GM19099 (cell line): ENCODE measurements around the gene TAF1A.

Experiments
- POLR2A ChIP-seq: IDR thresholded peaks from 3 replicates; pipeline ENCODE4 v1.6.1; 2011; ENCODE audit warnings: low read depth; ENCODE audit not compliant: insufficient read length; ENCODE audit errors: extremely low read depth

Gene TAF1A

DNA sequence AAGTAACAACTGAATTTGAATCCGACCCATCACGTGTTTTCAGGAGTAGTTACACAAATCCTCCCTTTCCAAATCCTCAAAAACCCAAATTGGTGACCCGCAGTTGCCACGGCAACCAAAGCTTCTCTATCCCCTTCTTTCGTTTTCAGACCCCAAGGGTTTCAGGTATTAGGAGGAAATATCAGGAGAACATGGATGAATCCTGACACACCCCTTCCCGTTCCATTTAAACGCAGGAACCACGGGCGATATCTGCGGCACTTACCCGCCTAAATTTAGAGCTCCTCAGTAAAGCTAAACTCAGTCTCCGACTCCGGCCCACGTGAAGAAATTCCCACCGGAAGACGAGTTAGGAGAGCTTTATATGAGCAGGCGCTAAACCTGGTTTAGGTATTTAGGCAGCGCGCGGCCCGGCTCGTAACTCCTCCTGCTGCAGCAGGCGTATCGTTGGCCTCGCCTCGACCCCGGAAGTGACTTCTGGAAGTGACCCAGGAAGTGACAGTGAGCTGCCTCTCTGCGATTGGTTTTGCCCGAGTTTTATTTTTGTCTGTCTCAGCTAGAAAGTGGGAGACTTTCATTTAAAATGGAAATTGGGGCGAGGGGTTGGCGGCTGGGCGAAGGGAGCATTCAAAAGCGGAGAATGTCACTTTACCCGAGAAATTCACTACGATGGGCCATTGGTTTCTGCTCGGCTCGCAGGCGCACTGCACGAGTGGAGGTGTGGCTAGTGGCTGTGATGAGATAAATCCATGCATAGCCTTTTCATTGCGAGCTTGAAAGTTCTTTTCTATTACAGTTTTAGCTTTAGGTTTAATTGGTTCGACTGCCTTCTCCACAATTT lies at the start of gene TAF1A:
TSS of gene TAF1A (minus strand) at position 472 of the 841 bp plus-strand sequence.
- peak; percentile 75 for TF ChIP-seq POLR2A

DNA sequence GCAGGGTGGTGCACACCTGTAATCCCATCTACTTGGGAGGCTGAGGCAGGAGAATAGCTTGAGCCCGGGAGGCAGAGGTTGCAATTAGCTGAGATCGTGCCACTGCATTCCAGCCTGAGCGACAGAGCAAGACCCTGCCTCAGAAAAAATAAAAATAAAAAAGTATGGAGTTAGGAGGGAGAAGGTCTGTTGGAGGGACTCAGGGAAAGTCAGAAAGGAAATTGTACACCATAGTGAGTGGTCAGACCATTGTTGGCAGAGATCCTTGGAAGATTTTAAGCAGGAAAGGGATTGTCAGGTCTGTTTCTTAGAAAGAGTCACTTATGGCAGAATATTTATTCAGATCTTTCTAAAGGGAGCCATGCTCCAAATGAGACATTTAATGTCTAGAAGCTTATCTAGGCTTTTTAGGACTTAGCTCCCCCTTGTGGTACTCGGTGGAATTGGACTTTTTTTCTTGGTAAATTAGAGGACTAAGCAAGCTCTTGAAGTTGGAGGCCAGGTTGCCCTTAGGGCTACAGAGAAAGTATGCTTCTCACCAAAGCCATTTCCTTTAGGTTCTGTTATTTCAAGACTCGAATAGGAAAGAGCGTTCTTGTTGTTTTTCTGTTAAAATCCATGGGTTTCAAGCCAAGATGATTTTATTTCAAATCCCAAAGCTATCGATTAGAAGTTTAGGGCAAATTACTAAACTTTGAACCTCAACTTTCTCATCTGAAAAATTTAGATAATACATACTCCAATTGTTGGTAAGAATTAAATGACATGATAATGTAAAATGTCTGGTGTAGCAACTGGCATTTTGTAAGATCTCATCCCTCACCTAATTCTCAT lies 44.7 kb upstream of the TAF1A start:
- no peak for TF ChIP-seq POLR2A

DNA sequence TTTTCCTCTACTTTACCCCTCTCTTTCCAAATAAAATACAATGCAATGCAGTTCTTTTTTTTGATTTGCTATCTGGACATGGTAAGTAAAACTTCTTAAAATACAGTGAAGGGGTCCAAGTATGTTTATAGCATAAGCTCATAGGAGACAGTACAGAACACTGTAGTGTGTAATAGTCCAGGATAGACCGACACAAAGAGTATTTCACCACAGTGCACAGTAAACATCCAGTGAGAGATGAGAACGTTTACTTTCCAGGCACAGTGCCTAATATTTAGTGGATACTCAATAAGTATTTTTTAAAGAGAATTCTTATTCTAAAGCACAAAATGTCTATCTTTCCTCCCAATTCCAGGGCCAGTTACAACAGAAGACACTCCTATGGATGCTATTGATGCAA lies 43.0 kb upstream of the TAF1A start:
- no peak for TF ChIP-seq POLR2A

DNA sequence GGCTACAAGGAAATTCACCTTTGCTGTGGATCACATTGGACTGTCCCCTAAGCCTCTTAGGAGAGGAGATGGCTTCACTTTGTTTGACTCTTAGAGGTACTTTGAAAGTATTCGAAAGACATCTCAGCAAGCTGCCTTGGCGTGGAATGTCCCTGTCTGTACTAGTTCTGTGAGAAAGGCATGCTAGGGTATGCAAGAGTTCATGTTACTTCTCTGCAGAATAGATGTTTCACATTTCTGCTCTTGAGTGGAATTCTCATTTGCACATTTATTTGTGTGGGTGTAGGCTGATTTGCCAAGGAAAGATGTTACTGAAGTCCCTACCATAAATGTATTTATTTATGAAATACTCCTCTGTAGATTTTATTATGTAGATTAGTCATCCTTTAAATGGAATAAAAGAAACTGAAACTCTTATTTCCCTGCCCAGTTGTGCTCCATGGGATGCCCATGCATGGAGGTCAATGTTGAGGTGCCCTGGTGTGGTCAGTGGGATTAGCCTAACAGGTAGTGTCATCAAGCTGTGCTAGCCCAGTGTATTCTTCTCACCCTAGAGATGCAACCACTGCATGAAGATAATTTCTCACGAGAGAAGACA lies 42.0 kb upstream of the TAF1A start:
- TF ChIP-seq POLR2A: no peak

DNA sequence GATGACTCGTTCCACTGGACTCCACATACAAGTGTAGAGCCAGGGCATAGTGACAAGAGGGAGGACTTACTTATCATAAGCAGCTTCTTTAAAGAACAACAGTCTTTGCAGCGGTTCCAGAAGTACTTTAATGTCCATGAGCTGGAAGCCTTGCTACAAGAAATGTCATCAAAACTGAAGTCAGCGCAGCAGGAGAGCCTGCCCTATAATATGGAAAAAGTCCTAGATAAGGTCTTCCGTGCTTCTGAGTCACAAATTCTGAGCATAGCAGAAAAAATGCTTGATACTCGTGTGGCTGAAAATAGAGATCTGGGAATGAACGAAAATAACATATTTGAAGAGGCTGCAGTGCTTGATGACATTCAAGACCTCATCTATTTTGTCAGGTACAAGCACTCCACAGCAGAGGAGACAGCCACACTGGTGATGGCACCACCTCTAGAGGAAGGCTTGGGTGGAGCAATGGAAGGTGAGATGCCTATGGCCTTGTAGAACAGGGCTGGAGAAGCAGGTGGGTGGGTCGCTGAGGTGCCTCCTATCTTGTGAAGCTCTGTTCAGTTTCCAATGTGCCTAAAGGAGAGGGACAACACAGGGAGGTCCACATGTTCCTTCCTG lies 40.3 kb upstream of the TAF1A start:
- no peak for TF ChIP-seq POLR2A

DNA sequence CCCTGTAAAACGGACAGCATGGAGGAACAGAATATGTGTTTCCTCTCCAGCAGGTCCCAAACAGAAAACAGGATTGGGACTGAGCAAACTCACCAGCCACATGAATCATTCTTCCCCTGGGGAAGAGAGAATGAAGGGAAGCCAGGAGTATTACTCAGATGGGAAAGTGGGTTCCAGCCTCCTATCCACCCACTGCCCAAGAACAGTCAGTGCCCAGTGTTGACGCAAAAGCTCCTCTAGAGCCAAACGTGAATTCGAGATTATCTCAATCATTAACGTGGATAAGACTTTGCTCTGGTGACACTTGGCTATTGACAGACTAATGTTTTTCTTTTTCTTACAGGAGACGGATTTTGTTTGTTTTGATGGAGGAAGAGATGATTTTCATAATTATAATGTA lies 37.5 kb upstream of the TAF1A start:
- TF ChIP-seq POLR2A: no peak

DNA sequence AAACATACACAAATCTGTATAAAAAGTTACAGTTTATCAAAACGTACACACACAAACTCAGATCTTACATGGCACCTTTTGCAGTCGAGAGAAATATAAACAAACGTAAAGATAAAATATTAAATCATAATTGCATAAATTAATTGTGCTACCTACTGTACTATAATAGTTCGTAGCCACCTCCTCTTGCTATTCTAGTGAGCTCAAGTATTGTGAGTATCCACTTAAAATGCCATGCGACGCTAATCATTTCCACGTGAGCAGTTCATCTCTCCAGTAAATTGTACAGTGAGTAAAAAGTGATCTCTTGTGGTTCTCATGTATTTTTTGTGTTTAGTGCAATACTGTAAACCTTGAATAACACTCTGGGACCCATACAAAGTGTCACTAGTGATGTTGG lies 34.5 kb upstream of the TAF1A start:
- no peak for TF ChIP-seq POLR2A

DNA sequence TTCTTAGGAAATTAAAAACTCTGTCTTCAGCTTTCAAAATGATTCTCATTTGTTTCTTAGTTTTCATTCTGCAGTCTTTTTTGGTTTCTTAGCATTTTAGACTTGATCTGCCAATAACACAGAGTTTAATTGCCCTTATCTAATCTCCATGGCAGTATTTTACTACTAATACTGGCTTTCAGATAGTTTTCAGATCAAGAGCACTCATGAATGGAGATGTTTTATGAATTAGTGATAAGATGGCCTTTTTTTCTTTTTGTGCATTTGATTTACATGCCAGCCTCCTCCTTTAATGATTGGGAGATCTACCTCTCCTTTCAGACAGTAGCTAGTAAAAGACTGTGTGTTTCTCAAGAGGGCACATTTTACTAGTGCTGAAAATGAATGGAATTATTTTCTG lies 33.7 kb upstream of the TAF1A start:
- TF ChIP-seq POLR2A: no peak

DNA sequence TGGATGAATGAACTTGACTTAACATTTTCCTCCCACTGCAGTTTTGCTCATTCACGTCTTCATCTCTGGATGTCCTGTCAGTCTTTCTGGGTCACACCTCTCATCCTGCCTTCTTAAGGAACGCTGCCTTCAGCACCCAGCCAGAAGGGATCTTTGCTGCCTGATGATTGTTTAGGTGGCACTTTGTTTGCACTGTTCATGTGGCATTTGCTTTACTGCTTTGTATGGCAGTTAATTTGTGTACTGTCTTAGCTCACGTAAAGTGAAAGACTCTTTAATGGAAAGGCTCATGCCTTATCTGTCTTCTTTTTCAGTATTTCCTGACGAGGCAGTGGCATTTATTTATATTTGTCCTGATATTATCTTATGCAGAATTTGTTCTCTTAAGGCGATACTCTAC lies 33.0 kb upstream of the TAF1A start:
- TF ChIP-seq POLR2A: no peak

DNA sequence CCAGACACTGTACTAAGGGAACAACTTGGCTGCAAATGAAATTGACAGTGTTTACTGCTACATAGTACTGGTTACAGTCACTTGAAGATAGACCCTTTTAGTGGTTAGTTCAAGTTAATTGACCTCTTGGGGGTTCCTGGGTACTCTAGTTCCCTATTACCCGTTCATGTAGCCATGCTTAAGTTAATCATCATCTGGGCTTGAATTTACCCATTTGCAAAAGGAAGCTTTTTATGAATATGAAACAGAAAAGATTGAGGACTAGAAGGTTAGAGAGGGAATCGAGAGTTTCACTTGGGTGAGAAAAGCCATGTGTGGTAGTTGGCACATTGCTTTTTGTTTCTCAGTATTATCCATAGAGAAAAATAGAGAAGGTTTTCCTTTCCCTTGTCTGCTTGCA lies 30.8 kb upstream of the TAF1A start:
- TF ChIP-seq POLR2A: no peak

DNA sequence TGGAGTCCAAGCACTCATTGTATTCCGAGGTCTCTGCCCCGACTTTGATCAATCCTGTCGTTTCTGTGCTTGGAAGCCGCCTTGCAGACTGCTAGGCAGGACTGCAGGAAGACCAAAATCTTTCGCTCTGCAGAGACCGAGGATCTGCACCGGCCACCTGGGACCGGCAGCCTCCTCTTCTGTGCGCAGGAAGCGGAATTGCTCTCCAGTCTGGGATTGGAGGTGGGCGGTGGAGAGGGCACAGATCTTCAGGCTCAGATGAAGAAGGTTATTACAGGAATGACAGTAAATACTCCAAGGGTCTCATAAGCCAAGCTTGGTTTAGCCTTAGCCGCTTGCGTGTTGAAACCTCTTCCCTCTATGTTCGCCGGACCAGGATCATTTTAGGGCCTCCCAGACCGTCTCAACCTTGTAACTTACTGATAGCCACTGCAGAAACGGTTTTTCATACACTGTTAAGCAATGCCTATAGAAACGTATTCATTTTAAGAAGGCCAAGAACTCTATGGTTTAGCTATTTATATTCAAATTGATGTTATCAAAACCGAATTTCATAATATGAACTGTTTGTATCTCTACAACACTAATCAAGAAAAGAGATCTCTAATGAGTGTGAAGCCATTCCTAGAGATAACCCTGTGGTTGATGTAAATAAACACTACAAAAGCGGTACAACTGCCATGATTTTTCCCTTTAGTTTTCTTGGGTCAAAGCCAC lies 29.3 kb upstream of the TAF1A start:
- TF ChIP-seq POLR2A: no peak

DNA sequence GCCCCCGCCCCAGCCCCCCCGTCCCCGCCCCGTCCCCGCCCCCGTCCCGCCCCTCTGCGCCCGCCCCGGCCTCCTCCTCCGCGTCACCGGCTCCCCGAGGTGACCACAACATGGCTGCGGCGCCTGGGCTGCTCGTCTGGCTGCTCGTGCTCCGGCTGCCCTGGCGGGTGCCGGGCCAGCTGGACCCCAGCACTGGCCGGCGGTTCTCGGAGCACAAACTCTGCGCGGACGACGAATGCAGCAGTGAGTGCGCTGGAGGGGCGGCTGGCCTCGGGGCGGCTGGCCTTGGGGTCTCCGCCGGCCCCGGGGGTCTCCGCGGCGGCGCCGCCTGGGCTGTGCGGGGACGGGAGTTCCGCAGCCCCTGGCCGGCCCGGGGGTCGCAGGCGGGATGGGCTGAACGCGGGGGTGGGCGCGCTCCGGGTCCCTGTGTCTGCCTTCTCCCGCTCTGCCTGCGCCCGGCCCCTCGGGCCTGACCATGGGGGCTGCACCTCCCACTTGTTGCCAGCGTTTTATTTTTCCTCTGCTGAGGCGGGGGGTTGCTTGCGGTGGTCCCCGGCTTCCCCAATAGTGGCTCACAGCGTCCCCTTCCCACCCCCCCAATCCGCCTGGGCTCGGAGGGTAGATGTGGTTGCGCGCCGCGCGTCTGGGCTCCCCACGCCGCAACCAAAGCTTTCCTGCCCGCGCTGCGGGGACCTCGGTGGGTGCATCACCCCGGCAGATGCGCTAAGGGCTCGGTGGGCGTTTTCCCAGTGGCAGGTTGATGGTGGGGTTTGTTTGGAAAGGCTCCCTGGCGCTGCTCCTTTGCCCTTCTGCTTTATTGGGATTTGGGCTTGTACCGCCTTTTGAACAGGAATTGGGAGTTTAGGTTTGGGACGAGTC lies 28.5 kb upstream of the TAF1A start, which contains the start of gene MIA3:
TSS of gene MIA3 (plus strand) at position 97 of the 879 bp plus-strand sequence. CDS start at position 111, 14 bp downstream.
- TF ChIP-seq POLR2A: peak; percentile 72

DNA sequence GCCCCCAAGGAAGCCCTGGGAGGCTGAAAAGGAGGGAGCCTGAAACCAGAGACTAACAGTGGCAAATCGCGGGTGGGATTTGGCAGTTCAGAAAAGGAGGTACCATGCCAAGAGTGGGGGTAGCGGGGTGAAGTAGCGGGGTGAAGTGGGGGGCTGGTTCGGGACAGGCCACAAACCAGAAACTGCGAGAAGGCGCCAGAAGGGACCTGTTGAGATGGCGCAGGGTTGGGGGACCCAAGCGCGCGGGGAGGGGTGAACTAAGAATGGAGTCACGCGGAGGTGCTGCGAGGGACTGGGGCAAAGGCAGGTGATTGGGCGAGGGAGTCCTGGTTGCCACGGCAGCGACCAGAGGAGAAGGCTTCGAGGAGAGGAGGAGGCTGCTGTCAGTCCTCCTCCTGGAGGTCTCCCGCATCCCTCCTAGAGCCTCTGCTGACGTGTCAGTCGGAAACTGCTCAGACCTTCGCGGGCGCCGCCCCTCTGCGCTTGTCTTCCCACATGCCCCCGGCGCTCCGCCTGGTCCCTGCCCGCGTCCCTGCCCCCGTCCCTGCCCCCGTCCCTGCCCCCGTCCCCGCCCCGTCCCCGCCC lies 27.7 kb upstream of the TAF1A start:
- peak; percentile 44 for TF ChIP-seq POLR2A
